DMS 273 treated with DMSO at 0.1 percent for 48 hours (cell line): ENCODE measurements around the gene RNF125.
"Not testable (repeated sequence)": the region's sequence is repeated elsewhere in the genome, so short reads cannot be mapped to it uniquely, and the experiment has no call there.

ENCODE experiments used
- DNase-seq: peaks from one replicate; lab custom pipeline; 2025; lab: John Stamatoyannopoulos, UW

Gene RNF125

DNA sequence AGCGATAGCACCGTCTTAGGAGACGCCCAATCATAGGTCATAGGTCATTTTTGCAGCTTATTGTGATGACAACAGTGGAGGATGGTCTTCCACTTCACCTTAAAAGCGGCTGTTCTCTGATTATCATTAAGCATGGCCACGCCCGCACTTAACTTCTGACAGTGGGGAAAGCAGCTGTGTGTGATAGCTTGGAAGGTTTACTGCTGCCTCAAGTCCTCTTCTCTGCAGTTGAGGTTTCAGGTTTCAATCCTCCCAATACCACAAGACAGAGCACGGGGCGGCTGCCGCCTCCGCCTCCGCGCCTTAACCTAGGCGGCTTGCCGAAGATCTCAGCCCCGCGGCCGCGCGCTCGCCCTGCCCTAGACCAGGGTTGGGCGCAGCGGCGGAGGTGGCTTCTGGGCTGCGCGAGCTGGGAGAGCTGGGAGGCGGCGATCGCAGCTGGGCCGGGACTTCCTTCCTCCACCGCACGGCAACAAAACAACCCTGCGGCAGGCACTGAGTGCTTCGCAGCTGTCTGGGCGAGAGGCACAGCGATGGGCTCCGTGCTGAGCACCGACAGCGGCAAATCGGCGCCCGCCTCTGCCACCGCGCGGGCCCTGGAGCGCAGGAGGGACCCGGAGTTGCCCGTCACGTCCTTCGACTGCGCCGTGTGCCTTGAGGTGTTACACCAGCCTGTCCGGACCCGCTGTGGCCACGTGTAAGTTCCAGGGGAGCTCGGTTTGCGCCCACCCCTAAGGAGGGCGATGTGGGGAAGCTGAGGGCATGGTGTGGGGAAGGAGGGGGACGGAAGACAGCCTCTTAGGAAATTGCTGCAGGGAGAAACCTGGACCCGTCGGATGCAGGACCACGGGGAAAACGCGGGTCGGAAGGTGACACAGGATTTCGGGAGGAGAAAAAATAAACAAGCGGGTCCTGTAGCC is at the start of gene RNF125:
TSS of gene RNF125 (plus strand) at position 495 of the 920 bp plus-strand sequence. CDS start at position 534, 39 bp downstream.
- DNase-seq = peak; percentile 64

DNA sequence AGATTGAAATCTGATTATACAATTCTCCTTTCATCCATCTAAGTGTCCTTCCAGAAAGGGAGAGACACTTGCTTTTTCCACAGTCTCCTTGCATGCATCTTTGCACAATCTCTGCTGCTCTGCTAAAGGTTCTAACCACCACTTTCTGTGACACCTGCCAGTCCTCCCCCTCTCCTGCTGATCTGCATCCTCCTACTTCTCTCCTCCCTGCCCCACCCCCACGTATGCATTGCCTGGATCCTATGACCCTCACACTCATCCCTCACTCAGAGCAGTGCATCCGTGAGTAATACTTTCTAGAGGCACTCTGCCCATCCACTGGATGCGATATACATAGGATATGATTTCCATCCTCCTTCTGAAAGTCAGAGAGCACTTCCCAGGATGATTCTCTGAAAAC is 48.0 kb upstream of the RNF125 start:
- no peak for DNase-seq

GRCh38 chr18:31973929-31974546 is 44.6 kb upstream of the RNF125 start:
- no peak for DNase-seq

DNA sequence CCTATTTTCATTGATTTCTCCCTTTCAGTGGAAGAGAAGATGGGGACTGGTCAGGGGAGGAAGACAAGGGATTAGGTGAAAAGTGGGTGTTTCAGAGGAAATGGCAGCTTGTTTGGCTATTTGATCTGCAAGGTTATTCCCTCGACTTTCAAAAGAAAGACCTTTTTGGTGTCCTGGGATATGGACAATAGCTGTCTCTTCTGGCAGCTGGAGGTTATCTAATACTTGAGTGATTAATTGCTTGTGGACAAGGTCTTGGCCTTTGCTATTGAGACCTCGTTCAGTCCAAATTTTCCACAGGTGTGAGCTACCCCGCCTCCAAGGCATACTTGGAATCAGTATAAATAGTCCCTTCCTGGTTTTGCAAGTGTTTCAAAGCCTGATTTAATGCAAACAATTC is 42.4 kb upstream of the RNF125 start:
- no peak for DNase-seq

DNA sequence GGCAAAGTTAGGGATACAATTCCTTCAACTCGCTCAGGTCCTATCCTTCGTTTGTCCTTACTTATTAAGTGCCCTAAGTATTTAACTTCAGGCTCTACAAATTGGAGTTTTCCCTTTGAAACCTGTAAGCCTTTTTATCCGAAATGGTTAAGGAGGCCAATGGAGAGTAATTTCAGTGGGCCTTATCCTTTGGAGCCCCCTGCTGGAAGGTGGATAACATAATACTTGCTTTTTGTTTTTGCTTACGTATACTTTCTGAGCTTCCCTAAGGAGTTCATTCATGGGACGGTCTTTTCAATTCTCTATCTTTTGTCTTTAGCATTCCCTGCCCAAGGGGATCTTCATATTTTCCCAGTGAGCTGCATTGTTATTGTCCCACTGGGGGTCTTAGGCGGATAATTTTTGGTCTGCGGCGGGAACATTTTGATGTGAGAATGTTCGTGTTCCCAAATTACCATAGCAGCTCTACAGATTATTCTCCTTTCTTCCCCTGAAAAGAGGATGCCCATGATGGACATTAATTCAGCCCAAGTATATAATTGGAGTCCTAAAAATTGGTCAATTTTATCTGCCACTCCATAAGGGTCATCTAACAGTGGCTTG is 41.3 kb upstream of the RNF125 start:
- DNase-seq = peak; percentile 36

- DNase-seq = no peak
Measured at GRCh38 chr18:31978616-31979015, 40.0 kb upstream of the RNF125 start.

DNA sequence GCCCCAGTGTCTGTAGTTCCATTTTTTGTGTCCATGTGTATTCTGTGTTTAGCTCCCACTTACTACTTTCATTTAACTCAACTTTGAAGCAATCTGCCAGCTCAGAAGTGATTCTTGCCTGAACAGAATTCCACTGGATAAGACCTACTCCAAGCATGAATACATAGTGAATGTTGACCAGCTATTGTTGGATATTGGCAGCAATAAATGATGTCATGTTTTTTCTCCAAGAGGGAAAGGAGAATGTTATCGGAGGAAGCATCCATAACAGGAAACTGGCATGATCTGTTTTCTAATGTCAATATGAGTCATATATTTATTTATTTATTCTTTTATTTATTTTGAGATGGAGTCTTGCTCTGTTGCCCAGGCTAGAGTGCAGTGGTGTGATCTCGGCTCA is 38.9 kb upstream of the RNF125 start:
- DNase-seq = no peak

DNA sequence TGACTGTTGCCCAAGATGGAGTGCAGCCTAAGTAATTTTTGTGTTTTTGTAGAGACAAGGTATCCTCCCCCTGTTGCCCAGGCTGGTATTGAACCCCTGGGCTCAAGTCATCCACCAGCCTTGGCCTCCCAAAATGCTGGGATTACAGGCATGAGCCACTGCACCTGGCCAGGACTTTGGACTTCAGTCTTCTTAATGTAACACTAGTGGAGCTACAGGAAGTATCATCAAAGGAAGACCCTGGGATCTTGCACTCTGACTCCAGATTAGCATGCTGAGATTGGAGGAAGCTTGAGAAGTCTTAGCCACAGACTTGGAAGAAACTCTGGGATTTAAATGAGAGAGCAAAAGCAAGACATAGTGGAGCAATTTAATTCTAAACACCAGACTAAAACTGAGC is 37.8 kb upstream of the RNF125 start:
- no peak for DNase-seq

- DNase-seq = no peak
Measured at GRCh38 chr18:31983020-31983419, 35.6 kb upstream of the RNF125 start.

DNA sequence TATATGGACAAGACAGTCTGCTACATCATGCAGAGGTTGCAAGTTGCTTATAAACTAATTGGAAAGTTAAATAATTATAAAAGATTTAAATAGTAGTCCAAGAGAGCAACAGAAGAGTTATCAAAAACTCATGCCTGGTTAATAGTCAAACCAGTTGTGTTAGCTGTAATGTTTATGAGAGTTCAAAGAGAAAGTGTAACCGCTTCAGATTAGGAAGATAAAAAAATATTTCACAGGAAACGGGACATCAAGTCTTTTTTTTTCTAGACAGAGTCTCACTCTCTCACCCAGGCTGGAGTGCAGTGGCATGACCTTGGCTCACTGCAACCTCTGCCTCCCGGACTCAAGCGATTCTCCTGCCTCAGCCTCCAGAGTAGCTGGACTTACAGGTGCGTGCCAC is 34.6 kb upstream of the RNF125 start:
- DNase-seq = no peak

- no peak for DNase-seq
Measured at GRCh38 chr18:31990823-31991222, 27.8 kb upstream of the RNF125 start.

DNA sequence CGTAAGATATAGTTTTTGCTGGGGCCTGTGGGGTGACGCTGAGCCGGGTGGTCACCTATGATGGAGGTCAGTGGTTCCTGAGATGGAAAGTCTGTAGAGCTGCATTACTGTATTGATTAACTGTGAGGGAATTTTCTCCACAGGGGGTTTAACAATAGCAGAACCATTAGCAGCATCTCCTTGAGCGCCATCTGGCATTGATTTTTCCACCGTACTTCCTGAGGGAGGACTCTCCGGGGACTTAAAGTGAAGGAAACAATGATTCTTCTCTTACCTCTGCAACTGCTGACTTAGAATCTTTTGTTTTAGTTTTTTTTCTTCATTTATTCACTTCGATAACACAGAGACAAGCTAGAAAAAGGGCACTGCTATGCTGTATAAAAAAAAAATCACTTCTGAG is 22.6 kb upstream of the RNF125 start:
- DNase-seq = no peak

GRCh38 chr18:31998880-31999412 is 19.7 kb upstream of the RNF125 start:
- DNase-seq = no peak

DNA sequence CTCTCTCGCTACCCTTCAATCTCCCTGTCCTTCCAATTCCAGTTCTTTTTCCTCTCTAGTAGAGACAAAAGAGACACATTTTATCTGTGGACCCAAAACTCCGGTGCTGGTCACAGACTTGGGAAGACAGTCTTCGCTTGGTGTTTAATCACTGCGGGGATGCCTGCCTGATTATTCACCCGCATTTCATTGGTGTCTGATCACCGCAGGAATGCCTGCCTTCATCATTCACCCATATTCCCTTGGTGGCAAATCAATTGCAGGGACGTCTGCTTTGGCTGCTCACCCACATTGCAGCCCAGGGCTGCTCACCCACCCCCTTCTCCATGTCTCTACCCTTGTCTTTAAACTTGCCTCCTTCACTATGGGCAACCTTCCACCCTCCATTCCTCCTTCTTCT is 17.5 kb upstream of the RNF125 start:
- not testable (repeated sequence) for DNase-seq

- not testable (repeated sequence) for DNase-seq
Measured at GRCh38 chr18:32003822-32004221, 14.8 kb upstream of the RNF125 start.

- no peak for DNase-seq
Measured at GRCh38 chr18:32010124-32010721, 8.4 kb upstream of the RNF125 start.

- no peak for DNase-seq
Measured at GRCh38 chr18:32011193-32011592, 7.4 kb upstream of the RNF125 start.

- DNase-seq = no peak
Measured at GRCh38 chr18:32019251-32019948, 775 bp downstream of the RNF125 start.

DNA sequence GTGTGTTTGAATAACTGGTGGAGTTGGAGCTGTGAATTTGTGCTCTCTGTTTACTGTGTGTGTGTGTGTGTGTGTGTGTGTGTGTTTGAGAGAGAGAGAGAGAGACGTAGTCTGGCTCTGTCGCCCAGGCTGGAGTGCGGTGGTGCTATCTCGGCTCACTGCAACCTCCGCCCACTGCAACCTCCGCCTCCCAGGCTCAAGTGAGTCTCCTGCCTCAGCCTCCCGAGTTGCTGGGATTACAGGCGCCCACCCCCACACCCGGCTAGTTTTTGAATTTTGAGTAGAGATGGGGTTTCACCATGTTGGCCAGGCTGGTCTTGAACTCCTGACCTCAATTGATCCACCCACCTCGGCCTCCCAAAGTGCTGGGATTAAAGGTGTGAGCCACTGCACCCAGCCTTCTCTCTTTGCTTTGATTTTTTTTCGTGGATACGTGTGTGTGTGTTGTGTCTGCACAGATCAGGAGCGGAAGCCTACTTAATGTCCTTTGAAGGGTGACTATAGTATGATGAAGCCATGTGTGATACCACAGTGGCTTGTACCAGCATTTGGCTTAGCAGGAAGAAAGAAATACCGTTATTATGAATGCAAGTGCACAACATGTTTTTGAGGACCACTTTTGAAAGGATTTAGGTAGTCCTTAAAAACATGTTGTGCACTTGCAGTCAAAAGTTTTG is 1.5 kb downstream of the RNF125 start:
- DNase-seq = not testable (repeated sequence)

- DNase-seq = no peak
Measured at GRCh38 chr18:32021756-32022564, 3.3 kb downstream of the RNF125 start.
